Uterus (tissue), 4 donors: ENCODE data around the gene CYP8B1. TPM values are rescaled to one million over a fixed set of nuclear protein-coding genes. Genes with fewer than 3 reads are reported as not detected.

ENCODE experiments used
- DNase-seq, 2 donors: peaks; one replicate each; pipeline ENCODE4 v3.0.0-alpha.2; 2019 to 2020
- H3K27ac ChIP-seq, 2 donors: fragments of 200-600 bp; sonication (generic); 1 replicate in 1 of 2; 2 replicates in 1 of 2; pipeline ENCODE4 v1.5.1; 2016 to 2018
- H3K27me3 ChIP-seq, 2 donors: fragments of 200-600 bp; sonication (generic); one replicate each; pipeline ENCODE4 v1.5.1; 2018 to 2019; ENCODE audit warnings: control low read depth in 1 of 2
- H3K36me3 ChIP-seq, 2 donors: fragments of 200-600 bp; sonication (generic); one replicate each; pipeline ENCODE4 v1.5.1; 2019; ENCODE audit warnings: control low read depth in 1 of 2
- H3K4me1 ChIP-seq, 2 donors: fragments of 200-600 bp; sonication (generic); one replicate each; pipeline ENCODE4 v1.5.1; 2018 to 2019; ENCODE audit warnings: control low read depth in 1 of 2
- H3K4me3 ChIP-seq, 2 donors: fragments of 200-600 bp; sonication (generic); 1 replicate in 1 of 2; 2 replicates in 1 of 2; pipeline ENCODE4 v1.5.1; 2018 to 2019; ENCODE audit warnings: mild to moderate bottlenecking in 1 of 2
- H3K9me3 ChIP-seq, 2 donors: fragments of 200-600 bp; sonication (generic); one replicate each; pipeline ENCODE4 v1.5.1; 2019; ENCODE audit warnings: control low read depth in 1 of 2
- POLR2A ChIP-seq, 2 donors: fragments of 450-650 bp; IDR thresholded peaks; one replicate each; pipeline ENCODE4 v1.6.1; 2016; ENCODE audit warnings: antibody characterized with exemption in 2 of 2, mild to moderate bottlenecking in 1 of 2, moderate library complexity in 1 of 2
- intact Hi-C: fragments of 100-400 bp; cut with DNase I; formaldehyde crosslinking; loops from one replicate; pipeline ENCODE4 v1.15.1; 2023; ENCODE audit warnings: low total_unique reads
- total RNA-seq, 4 donors: library from RNA; depleted of rRNA in 3 of 4; stranded (reverse); fragments of >200 nt in 3 of 4; gene quantifications; one replicate each; pipeline versions ENCODE4 v1.1.0 to v1.2.4, GENCODE V29; 2014 to 2023
- TF ChIP-seq, protein P1 (sequence below), 4 experiments: fragments of 200-600 bp in 2 of 4; fragments of 450-650 bp in 2 of 4; sonication (generic) in 2 of 4; IDR thresholded peaks; one replicate each; pipeline ENCODE4 v1.5.1; 2016 to 2019; ENCODE audit warnings: antibody characterized with exemption in 4 of 4, mild to moderate bottlenecking in 2 of 4, moderate library complexity in 1 of 4
- donor health status: DM: yes; HTN: yes; CAD: no.

Gene CYP8B1
- total RNA-seq, 4 donors from 2014 or later, result not detected

DNA sequence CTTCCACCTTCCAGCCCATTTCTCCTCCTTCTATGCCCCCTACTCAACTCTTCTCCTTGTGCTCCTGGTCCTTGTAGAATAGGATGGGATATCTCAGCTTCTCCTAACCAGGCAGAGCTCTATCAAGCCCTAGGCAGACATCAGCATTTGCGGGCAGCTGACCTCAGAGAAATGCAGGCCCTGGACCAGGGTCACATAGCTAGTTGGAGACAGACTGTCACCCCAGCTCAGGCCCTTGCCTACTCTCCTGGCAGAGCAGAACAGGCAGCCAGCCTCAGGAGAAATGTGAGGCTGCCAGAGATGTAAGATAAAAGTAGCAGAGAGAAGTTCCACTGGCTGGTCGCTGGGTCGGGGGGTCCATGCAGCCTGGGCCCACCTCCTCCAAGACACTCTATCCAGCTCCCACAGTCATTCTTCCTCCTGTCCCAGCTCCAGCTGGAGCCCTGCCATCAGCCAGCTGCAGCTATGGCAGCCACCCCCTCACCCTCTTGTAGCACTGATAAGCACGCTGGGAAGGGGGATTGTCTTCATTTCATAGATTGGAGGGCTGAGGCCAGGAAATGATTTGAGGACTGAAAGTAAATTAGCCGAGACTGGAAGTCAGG lies 4.0 kb downstream of the CYP8B1 start:
- intact Hi-C loops, result no loop called here
- no peaks in the 10 kb centered on the region for H3K27me3 ChIP-seq
- H3K4me3 ChIP-seq, result no peak overlapping the region
- H3K27ac ChIP-seq, result no peak overlapping the region
- no peaks in the 10 kb centered on the region for H3K4me1 ChIP-seq
- no peaks in the 10 kb centered on the region for H3K9me3 ChIP-seq
- DNase-seq, result no peak
- TF ChIP-seq POLR2A (IDR thresholded peaks at IDR 0.05), result no peak
- TF ChIP-seq, protein P1, sequence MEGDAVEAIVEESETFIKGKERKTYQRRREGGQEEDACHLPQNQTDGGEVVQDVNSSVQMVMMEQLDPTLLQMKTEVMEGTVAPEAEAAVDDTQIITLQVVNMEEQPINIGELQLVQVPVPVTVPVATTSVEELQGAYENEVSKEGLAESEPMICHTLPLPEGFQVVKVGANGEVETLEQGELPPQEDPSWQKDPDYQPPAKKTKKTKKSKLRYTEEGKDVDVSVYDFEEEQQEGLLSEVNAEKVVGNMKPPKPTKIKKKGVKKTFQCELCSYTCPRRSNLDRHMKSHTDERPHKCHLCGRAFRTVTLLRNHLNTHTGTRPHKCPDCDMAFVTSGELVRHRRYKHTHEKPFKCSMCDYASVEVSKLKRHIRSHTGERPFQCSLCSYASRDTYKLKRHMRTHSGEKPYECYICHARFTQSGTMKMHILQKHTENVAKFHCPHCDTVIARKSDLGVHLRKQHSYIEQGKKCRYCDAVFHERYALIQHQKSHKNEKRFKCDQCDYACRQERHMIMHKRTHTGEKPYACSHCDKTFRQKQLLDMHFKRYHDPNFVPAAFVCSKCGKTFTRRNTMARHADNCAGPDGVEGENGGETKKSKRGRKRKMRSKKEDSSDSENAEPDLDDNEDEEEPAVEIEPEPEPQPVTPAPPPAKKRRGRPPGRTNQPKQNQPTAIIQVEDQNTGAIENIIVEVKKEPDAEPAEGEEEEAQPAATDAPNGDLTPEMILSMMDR (IDR thresholded peaks at IDR 0.05), result no peak
- no peaks in the 10 kb centered on the region for H3K36me3 ChIP-seq

- Histone ChIP-seq H3K27me3 (no peaks in the 10 kb centered on the region), H3K4me1 (no peaks in the 10 kb centered on the region), H3K27ac (no peak overlapping the region), H3K36me3 (no peaks in the 10 kb centered on the region), H3K9me3 (no peaks in the 10 kb centered on the region), H3K4me3 (no peak overlapping the region)
- no peak for TF ChIP-seq POLR2A (IDR thresholded peaks at IDR 0.05)
- TF ChIP-seq, protein P1 (IDR thresholded peaks at IDR 0.05), result no peak
- intact Hi-C loops, result no loop called here
- no peak for DNase-seq
Observed at GRCh38 chr3:42868841-42869240, 6.8 kb downstream of the CYP8B1 start.

DNA sequence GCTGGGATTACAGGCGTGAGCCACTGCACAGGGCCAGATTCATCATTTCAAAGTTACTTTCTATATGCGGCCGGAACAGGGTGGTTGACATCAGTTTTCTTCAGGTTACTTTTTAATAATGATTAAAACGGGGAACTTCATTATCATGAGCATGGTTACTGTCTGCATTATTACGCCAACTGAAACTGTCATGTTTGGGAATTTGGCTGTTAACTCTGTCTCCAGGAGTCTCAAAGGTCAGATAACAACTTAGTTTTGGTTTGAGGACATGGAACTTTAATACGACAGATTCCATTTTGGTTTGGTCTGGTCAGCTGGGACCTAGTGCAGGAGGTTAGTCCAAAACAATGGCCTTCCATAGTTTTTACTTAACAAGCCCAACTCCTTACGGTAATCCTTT lies 8.5 kb downstream of the CYP8B1 start:
- intact Hi-C loops, result no loop called here
- no peak overlapping the region for H3K27ac ChIP-seq
- H3K27me3 ChIP-seq, result no peaks in the 10 kb centered on the region
- no peak for DNase-seq
- no peaks in the 10 kb centered on the region for H3K9me3 ChIP-seq
- TF ChIP-seq POLR2A (IDR thresholded peaks at IDR 0.05), result no peak
- TF ChIP-seq, protein P1 (IDR thresholded peaks at IDR 0.05), result no peak
- no peaks in the 10 kb centered on the region for H3K4me1 ChIP-seq
- H3K36me3 ChIP-seq, result no peaks in the 10 kb centered on the region
- no peak overlapping the region for H3K4me3 ChIP-seq

- Histone ChIP-seq H3K36me3 (no peaks in the 10 kb centered on the region), H3K4me3 (no peak overlapping the region), H3K27ac (no peak overlapping the region), H3K9me3 (no peaks in the 10 kb centered on the region), H3K4me1 (no peaks in the 10 kb centered on the region), H3K27me3 (no peaks in the 10 kb centered on the region)
- no peak for TF ChIP-seq POLR2A (IDR thresholded peaks at IDR 0.05)
- TF ChIP-seq, protein P1 (IDR thresholded peaks at IDR 0.05), result no peak
- intact Hi-C loops, result no loop called here
- DNase-seq, result no peak
Observed at GRCh38 chr3:42865256-42865655, 10.4 kb downstream of the CYP8B1 start.

DNA sequence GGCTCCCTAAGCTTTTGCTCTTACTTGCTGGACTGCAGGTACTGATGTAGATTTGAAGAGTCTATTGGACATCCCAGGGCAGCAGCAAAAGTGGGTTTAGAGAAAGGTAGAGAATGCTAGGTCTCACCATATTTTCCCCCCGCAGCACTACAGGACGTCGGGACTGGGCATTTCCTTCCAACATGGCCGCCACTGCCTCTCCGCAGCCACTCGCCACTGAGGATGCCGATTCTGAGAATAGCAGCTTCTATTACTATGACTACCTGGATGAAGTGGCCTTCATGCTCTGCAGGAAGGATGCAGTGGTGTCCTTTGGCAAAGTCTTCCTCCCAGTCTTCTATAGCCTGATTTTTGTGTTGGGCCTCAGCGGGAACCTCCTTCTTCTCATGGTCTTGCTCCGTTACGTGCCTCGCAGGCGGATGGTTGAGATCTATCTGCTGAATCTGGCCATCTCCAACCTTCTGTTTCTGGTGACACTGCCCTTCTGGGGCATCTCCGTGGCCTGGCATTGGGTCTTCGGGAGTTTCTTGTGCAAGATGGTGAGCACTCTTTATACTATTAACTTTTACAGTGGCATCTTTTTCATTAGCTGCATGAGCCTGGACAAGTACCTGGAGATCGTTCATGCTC lies 11.2 kb downstream of the CYP8B1 start:
- intact Hi-C loops, result no loop called here
- no peaks in the 10 kb centered on the region for H3K4me1 ChIP-seq
- TF ChIP-seq, protein P1 (IDR thresholded peaks at IDR 0.05), result no peak
- TF ChIP-seq POLR2A (IDR thresholded peaks at IDR 0.05), result no peak
- no peak overlapping the region for H3K27ac ChIP-seq
- H3K36me3 ChIP-seq, result no peaks in the 10 kb centered on the region
- H3K4me3 ChIP-seq, result no peak overlapping the region
- H3K9me3 ChIP-seq, result no peaks in the 10 kb centered on the region
- no peak for DNase-seq
- no peaks in the 10 kb centered on the region for H3K27me3 ChIP-seq
